DOHH2 (cell line): Measurements from ENCODE around the gene ACAD11.

Experiments
- H3F3A ChIP-seq: fragments of 200-600 bp; sonication (generic), shearing (Covaris generic); 2 replicates; pipeline ENCODE4 v1.6.0; 2016; ENCODE audit warnings: antibody characterized with exemption, mild to moderate bottlenecking; ENCODE audit not compliant: control insufficient read depth, insufficient read depth
- H3K27ac ChIP-seq: fragments of 200-600 bp; sonication (generic); 2 replicates; pipeline ENCODE4 v1.5.1; 2014; ENCODE audit warnings: low read depth, mild to moderate bottlenecking, low read length, moderate library complexity
- H3K27me3 ChIP-seq: fragments of 200-600 bp; sonication (generic); 2 replicates; pipeline ENCODE4 v1.6.1; 2014; ENCODE audit warnings: mild to moderate bottlenecking, low read length, mixed read lengths; ENCODE audit not compliant: control insufficient read depth
- H3K36me3 ChIP-seq: fragments of 200-600 bp; sonication (generic); 2 replicates; pipeline ENCODE4 v1.6.1; 2014; ENCODE audit warnings: mild to moderate bottlenecking, low read length, moderate library complexity, mixed read lengths; ENCODE audit not compliant: control insufficient read depth
- H3K4me1 ChIP-seq: fragments of 200-600 bp; sonication (generic); 2 replicates; pipeline ENCODE4 v1.6.1; 2014; ENCODE audit warnings: mild to moderate bottlenecking, low read length, mixed read lengths; ENCODE audit not compliant: control insufficient read depth
- H3K4me2 ChIP-seq: fragments of 200-600 bp; sonication (generic); 2 replicates; pipeline ENCODE4 v1.6.0; 2014; ENCODE audit warnings: mild to moderate bottlenecking, low read length, moderate library complexity
- H3K4me3 ChIP-seq: fragments of 200-600 bp; sonication (generic); 2 replicates; pipeline ENCODE4 v1.5.1; 2014; ENCODE audit warnings: mild to moderate bottlenecking, low read length, mixed read lengths
- H3K79me2 ChIP-seq: fragments of 200-600 bp; sonication (generic); 2 replicates; pipeline ENCODE4 v1.6.1; 2014; ENCODE audit warnings: mild to moderate bottlenecking, low read length, mixed read lengths; ENCODE audit not compliant: control insufficient read depth
- H3K9me2 ChIP-seq: fragments of 200-600 bp; sonication (generic); replicated peaks from 2 replicates; pipeline ENCODE4 v1.6.1; 2014; ENCODE audit warnings: mild to moderate bottlenecking, low read length, mixed read lengths; ENCODE audit not compliant: control insufficient read depth
- H3K9me3 ChIP-seq: fragments of 200-600 bp; sonication (generic); 2 replicates; pipeline ENCODE4 v1.6.1; 2014; ENCODE audit warnings: antibody characterized with exemption, low read length, mixed read lengths; ENCODE audit not compliant: control insufficient read depth, insufficient read depth
- H4K20me1 ChIP-seq: fragments of 200-600 bp; sonication (generic); 2 replicates; pipeline ENCODE4 v1.6.0; 2014; ENCODE audit warnings: low read depth, mild to moderate bottlenecking, antibody characterized with exemption, low read length, moderate library complexity; ENCODE audit not compliant: control insufficient read depth, insufficient read depth
- EZH2phosphoT487 ChIP-seq: fragments of 200-600 bp; sonication (generic); IDR thresholded peaks from 2 replicates; pipeline ENCODE4 v1.6.1; 2017; ENCODE audit warnings: borderline replicate concordance, mild to moderate bottlenecking, antibody characterized with exemption, low read length, moderate library complexity, mixed read lengths
- TF ChIP-seq, protein P1 (sequence below): fragments of 200-600 bp; sonication (generic); IDR thresholded peaks from one replicate; pipeline ENCODE4 v1.5.1; 2014; ENCODE audit warnings: antibody characterized with exemption, mild to moderate bottlenecking, low read depth, low read length; ENCODE audit not compliant: poor library complexity, severe bottlenecking

ACAD11 gene

GRCh38 chr3:132555306-132556035 lies 104.1 kb downstream of the ACAD11 start:
- no peaks in the 10 kb centered on the region for H3K27me3 ChIP-seq
- H3K4me3 ChIP-seq, result no peak overlapping the region
- no peak for TF ChIP-seq EZH2phosphoT487
- TF ChIP-seq, protein P1, sequence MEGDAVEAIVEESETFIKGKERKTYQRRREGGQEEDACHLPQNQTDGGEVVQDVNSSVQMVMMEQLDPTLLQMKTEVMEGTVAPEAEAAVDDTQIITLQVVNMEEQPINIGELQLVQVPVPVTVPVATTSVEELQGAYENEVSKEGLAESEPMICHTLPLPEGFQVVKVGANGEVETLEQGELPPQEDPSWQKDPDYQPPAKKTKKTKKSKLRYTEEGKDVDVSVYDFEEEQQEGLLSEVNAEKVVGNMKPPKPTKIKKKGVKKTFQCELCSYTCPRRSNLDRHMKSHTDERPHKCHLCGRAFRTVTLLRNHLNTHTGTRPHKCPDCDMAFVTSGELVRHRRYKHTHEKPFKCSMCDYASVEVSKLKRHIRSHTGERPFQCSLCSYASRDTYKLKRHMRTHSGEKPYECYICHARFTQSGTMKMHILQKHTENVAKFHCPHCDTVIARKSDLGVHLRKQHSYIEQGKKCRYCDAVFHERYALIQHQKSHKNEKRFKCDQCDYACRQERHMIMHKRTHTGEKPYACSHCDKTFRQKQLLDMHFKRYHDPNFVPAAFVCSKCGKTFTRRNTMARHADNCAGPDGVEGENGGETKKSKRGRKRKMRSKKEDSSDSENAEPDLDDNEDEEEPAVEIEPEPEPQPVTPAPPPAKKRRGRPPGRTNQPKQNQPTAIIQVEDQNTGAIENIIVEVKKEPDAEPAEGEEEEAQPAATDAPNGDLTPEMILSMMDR, result no peak
- H3K79me2 ChIP-seq, result no peaks in the 10 kb centered on the region
- H3K9me2 ChIP-seq, result no peaks in the 10 kb centered on the region
- no peaks in the 10 kb centered on the region for H3F3A ChIP-seq
- no peaks in the 10 kb centered on the region for H3K9me3 ChIP-seq
- H3K4me1 ChIP-seq, result peaks cover 7% of the 10 kb centered on the region
- no peak overlapping the region for H3K4me2 ChIP-seq
- H3K36me3 ChIP-seq, result no peaks in the 10 kb centered on the region
- no peaks in the 10 kb centered on the region for H4K20me1 ChIP-seq
- H3K27ac ChIP-seq, result no peak overlapping the region

DNA sequence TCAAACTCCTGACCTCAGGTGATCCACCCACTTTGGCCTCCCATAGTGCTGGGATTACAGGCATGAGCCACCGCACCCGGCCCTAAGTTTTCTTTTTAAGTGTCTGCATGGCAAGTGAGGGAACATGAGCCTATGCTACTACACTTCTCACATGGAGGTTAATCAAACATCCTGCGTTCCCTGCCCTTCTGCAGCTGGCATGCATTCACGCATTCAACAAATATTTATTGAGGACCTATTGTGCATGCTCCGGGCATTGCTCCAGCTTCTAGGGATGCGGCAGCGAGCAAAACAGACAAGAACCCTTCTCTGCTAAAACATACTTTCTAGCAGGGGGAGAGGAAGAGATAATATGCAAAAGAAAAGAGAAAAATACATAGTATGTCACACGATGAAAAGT lies 105.2 kb downstream of the ACAD11 start:
- H3K4me3 ChIP-seq, result no peak overlapping the region
- H3K9me2 ChIP-seq, result no peaks in the 10 kb centered on the region
- H3K4me1 ChIP-seq, result peaks cover 13% of the 10 kb centered on the region
- no peaks in the 10 kb centered on the region for H3F3A ChIP-seq
- no peaks in the 10 kb centered on the region for H3K36me3 ChIP-seq
- no peaks in the 10 kb centered on the region for H3K79me2 ChIP-seq
- H3K9me3 ChIP-seq, result no peaks in the 10 kb centered on the region
- no peaks in the 10 kb centered on the region for H3K27me3 ChIP-seq
- H3K4me2 ChIP-seq, result no peak overlapping the region
- no peaks in the 10 kb centered on the region for H4K20me1 ChIP-seq
- H3K27ac ChIP-seq, result no peak overlapping the region
- TF ChIP-seq, protein P1, result no peak
- no peak for TF ChIP-seq EZH2phosphoT487

GRCh38 chr3:132553826-132554225 lies 105.8 kb downstream of the ACAD11 start:
- Histone ChIP-seq H3K9me3 (no peaks in the 10 kb centered on the region), H3K79me2 (no peaks in the 10 kb centered on the region), H3F3A (no peaks in the 10 kb centered on the region), H3K36me3 (no peaks in the 10 kb centered on the region), H3K4me1 (peaks cover 13% of the 10 kb centered on the region), H3K9me2 (no peaks in the 10 kb centered on the region), H3K4me2 (no peak overlapping the region), H4K20me1 (no peaks in the 10 kb centered on the region), H3K27ac (no peak overlapping the region), H3K4me3 (no peak overlapping the region), H3K27me3 (no peaks in the 10 kb centered on the region)
- TF ChIP-seq EZH2phosphoT487, result no peak
- TF ChIP-seq, protein P1, result no peak
